Cardiac muscle cell (in vitro differentiated cells and primary cell): ENCODE results near the gene APCDD1L. TPM values are rescaled to one million over a fixed set of nuclear protein-coding genes. Genes with fewer than 3 reads are reported as not detected.

Source experiments
- DNase-seq, 2 donors: peaks; one replicate each; pipeline versions ENCODE4 v3.0.0 to v3.0.0-alpha.2; 2010 to 2017; ENCODE audit warnings: low read depth in 1 of 2, low spot score in 1 of 2
- H3K27ac ChIP-seq: fragments of 200-600 bp; sonication (generic); 2 replicates; pipeline ENCODE4 v1.5.1; 2016
- H3K27me3 ChIP-seq: fragments of 200-600 bp; sonication (generic); 2 replicates; pipeline ENCODE4 v1.6.0; 2016; ENCODE audit warnings: control low read depth
- H3K36me3 ChIP-seq: fragments of 200-600 bp; sonication (generic); 2 replicates; pipeline ENCODE4 v1.5.1; 2016; ENCODE audit warnings: control low read depth
- H3K4me1 ChIP-seq: fragments of 200-600 bp; sonication (generic); 2 replicates; pipeline ENCODE4 v1.8.1; 2017; ENCODE audit warnings: low read depth, mild to moderate bottlenecking, mixed run types
- H3K4me3 ChIP-seq: fragments of 200-600 bp; sonication (generic); 2 replicates; pipeline ENCODE4 v1.5.1; 2016; ENCODE audit warnings: mild to moderate bottlenecking
- H3K9me3 ChIP-seq: fragments of 200-600 bp; sonication (generic); 2 replicates; pipeline ENCODE4 v1.5.1; 2017; ENCODE audit warnings: low read depth, mild to moderate bottlenecking, control low read depth
- CTCF ChIP-seq: IDR thresholded peaks from 2 replicates; pipeline ENCODE4 v1.5.1; 2012; ENCODE audit warnings: low read depth, mild to moderate bottlenecking, low read length
- polyA plus RNA-seq: library from polyadenylated mRNA; unstranded; fragments of >200 nt; fragmentation: Nextera tagmentation; extraction: Ambion mirVana; gene quantifications from 2 replicates; pipeline ENCODE4 v1.2.1, GENCODE V29; 2016
- total RNA-seq: library from RNA; depleted of rRNA; stranded (reverse); fragments of >200 nt; gene quantifications from 2 replicates; pipeline ENCODE4 v1.2.3, GENCODE V29; 2016

The APCDD1L gene
- total and polyA plus RNA-seq, 2 experiments from 2014 or later, result 0.21 to 1.1 TPM

GRCh38 chr20:58457083-58457695 lies 58.0 kb downstream of the APCDD1L start:
- Histone ChIP-seq H3K9me3 (no peaks in the 10 kb centered on the region), H3K36me3 (no peaks in the 10 kb centered on the region), H3K4me1 (peaks cover 10% of the 10 kb centered on the region), H3K27me3 (no peaks in the 10 kb centered on the region), H3K27ac (no peak overlapping the region), H3K4me3 (no peak overlapping the region)
- peak in 1 of 2 donors; percentile 63 for DNase-seq
- TF ChIP-seq CTCF, result no peak

- Histone ChIP-seq H3K27ac (no peak overlapping the region), H3K9me3 (no peaks in the 10 kb centered on the region), H3K27me3 (no peaks in the 10 kb centered on the region), H3K4me1 (peaks cover 20% of the 10 kb centered on the region), H3K36me3 (no peaks in the 10 kb centered on the region), H3K4me3 (no peak overlapping the region)
- no peak for DNase-seq
- no peak for TF ChIP-seq CTCF
Observed at GRCh38 chr20:58454460-58454859, 60.7 kb downstream of the APCDD1L start.

GRCh38 chr20:58453391-58453790 lies 61.8 kb downstream of the APCDD1L start:
- peak overlapping the region; percentile 60 for H3K27ac ChIP-seq
- no peak overlapping the region for H3K4me3 ChIP-seq
- no peak for DNase-seq

GRCh38 chr20:58452667-58453255 lies 62.4 kb downstream of the APCDD1L start:
- Histone ChIP-seq H3K4me3 (no peak overlapping the region), H3K27me3 (no peaks in the 10 kb centered on the region), H3K27ac (peak overlapping the region; percentile 60), H3K36me3 (no peaks in the 10 kb centered on the region), H3K4me1 (peaks cover 32% of the 10 kb centered on the region), H3K9me3 (no peaks in the 10 kb centered on the region)
- TF ChIP-seq CTCF, result no peak
- DNase-seq, result no peak

More at GRCh38 chr20:58453391-58453790, 61.8 kb downstream of the APCDD1L start:
- H3K9me3 ChIP-seq, result no peaks in the 10 kb centered on the region
- no peaks in the 10 kb centered on the region for H3K27me3 ChIP-seq
- no peaks in the 10 kb centered on the region for H3K36me3 ChIP-seq
- no peak for TF ChIP-seq CTCF
- peaks cover 30% of the 10 kb centered on the region for H3K4me1 ChIP-seq

- H3K27me3 ChIP-seq, result no peaks in the 10 kb centered on the region
- H3K27ac ChIP-seq, result peak overlapping the region; percentile 75
- TF ChIP-seq CTCF, result no peak
- peaks cover 32% of the 10 kb centered on the region for H3K4me1 ChIP-seq
- H3K36me3 ChIP-seq, result peaks cover under 1% of the 10 kb centered on the region
- no peaks in the 10 kb centered on the region for H3K9me3 ChIP-seq
- no peak overlapping the region for H3K4me3 ChIP-seq
- no peak for DNase-seq
Observed at GRCh38 chr20:58450254-58450653, 64.9 kb downstream of the APCDD1L start.
